Pancreas (tissue), 10 donors: Measurements from ENCODE around the gene BSG. TPM values are rescaled to one million over a fixed set of nuclear protein-coding genes. Genes with fewer than 3 reads are reported as not detected.

ENCODE experiments used
- ATAC-seq, 4 donors: fragments of 200-7000 bp; cut with Tn5 transposase; one replicate each; pipeline versions ENCODE4 v1.8.0 to v1.9.1; 2020; ENCODE audit warnings: mild to moderate bottlenecking in 4 of 4, moderate library complexity in 4 of 4
- DNase-seq, 6 donors: peaks; one replicate each; pipeline ENCODE4 v3.0.0-alpha.2; 2020
- FAIRE-seq: peaks from 2 replicates; lab custom pipeline; 2012; peaks lifted over from hg19 to GRCh38; lab: Jason Lieb, UNC
- H3K27ac ChIP-seq, 4 donors: fragments of 200-600 bp; sonication (generic); 1 replicate in 3 of 4; 2 replicates in 1 of 4; pipeline versions ENCODE4 v1.5.0 to v1.8.0; 2020
- H3K27me3 ChIP-seq, 4 donors: fragments of 200-600 bp; one replicate each; pipeline ENCODE4 v1.8.0; 2021
- H3K36me3 ChIP-seq, 3 donors: fragments of 200-600 bp; sonication (generic) in 1 of 3; one replicate each; pipeline versions ENCODE4 v1.5.0 to v1.8.0; 2020 to 2021
- H3K4me1 ChIP-seq, 3 donors: fragments of 200-600 bp; one replicate each; pipeline ENCODE4 v1.8.0; 2021
- H3K4me3 ChIP-seq, 4 donors: fragments of 200-600 bp; sonication (generic) in 2 of 4; one replicate each; pipeline versions ENCODE4 v1.5.0 to v1.8.0; 2020 to 2021
- H3K9me3 ChIP-seq, 4 donors: fragments of 200-600 bp; one replicate each; pipeline ENCODE4 v1.8.0; 2021
- CTCF ChIP-seq, 4 donors: fragments of 200-600 bp; sonication (generic) in 3 of 4; IDR thresholded peaks; one replicate each; pipeline versions ENCODE4 v1.5.0 to v1.8.0; 2021; ENCODE audit warnings: antibody characterized with exemption in 4 of 4
- WGBS, 2 donors: extraction: QIAGEN DNeasy Blood & Tissue Kit; methylation state at CpG; one replicate each; pipeline ENCODE4 v1.1.7; 2013; 5-methylcytosine and 5-hydroxymethylcytosine counted together
- intact Hi-C, 3 donors: fragments of 100-400 bp; cut with DNase I; formaldehyde crosslinking; loops; one replicate each; pipeline versions ENCODE4 v1.11.1 to v1.14.2; 2022
- polyA plus RNA-seq, 2 donors: library from polyadenylated mRNA; stranded (reverse); fragments of 200-250 nt; gene quantifications; one replicate each; pipeline ENCODE4 v1.2.3, GENCODE V29; 2013
- total RNA-seq, 6 donors: library from RNA; stranded (reverse); fragmentation: NEBNext Ultra II Directional in 4 of 6; extraction: Animal tissue kit (Norgen Biotek cat#: 25700) in 4 of 6; gene quantifications; one replicate each; pipeline versions ENCODE4 v1.2.1 to v1.2.4, GENCODE V29; 2021 to 2023
- donor health status: healthy with polysubstance abuse.
- donor health status: DM: no; HTN: no; CAD: no; lungs with moderate emphysema.
- donor health status: DM: no; HTN: no; CAD: no.
- donor health status: control.
- donor health status: control.
- donor health status: Bipolar disorder and iron deficiency.
- donor health status: DM: yes; HTN: yes; CAD: no.
- donor health status: DM: no; HTN: no; CAD: no.
- donor health status: DM: no; HTN: no; CAD: no.
- donor health status: DM: yes; HTN: yes; CAD: no.

BSG gene
- total and polyA plus RNA-seq, 8 donors: 122 to 256 (median 159) TPM

GRCh38 chr19:615619-616018 is 43.2 kb downstream of the BSG start:
- no peaks in the 10 kb centered on the region for H3K4me1 ChIP-seq
- no peak overlapping the region for H3K4me3 ChIP-seq
- peaks cover 2 to 22% (median 7%) of the 10 kb centered on the region in 3 donors for H3K36me3 ChIP-seq
- H3K27me3 ChIP-seq: no peaks in the 10 kb centered on the region
- ATAC-seq (peak in 3 of 4 donors; percentile 17 to 55 (median 40)), DNase-seq (no peak), FAIRE-seq (no peak)
- WGBS, 2 donors: 30 to 38% methylated on average over 21 to 33 of the region's 33 CpGs
- no peaks in the 10 kb centered on the region for H3K9me3 ChIP-seq
- no peak for TF ChIP-seq CTCF (IDR thresholded peaks at IDR 0.05)
- no peak overlapping the region for H3K27ac ChIP-seq
- intact Hi-C loops: no loop called here

GRCh38 chr19:616062-616700 is 43.8 kb downstream of the BSG start:
- ATAC-seq (no peak), FAIRE-seq (no peak)
- WGBS, 2 donors: 18 to 22% methylated on average over 23 to 94 of the region's 97 CpGs

GRCh38 chr19:616747-617526 is 44.5 kb downstream of the BSG start:
- no peak for TF ChIP-seq CTCF (IDR thresholded peaks at IDR 0.05)
- Histone ChIP-seq H3K36me3 (peaks cover 2 to 22% (median 7%) of the 10 kb centered on the region in 3 donors), H3K4me3 (no peak overlapping the region), H3K4me1 (no peaks in the 10 kb centered on the region), H3K27ac (no peak overlapping the region), H3K9me3 (no peaks in the 10 kb centered on the region), H3K27me3 (no peaks in the 10 kb centered on the region)
- 89 to 91% methylated on average over 51 to 58 of the region's 58 CpGs for WGBS, 2 donors
- DNase-seq: peak in 1 of 6 donors; percentile 71
- peak in 1 of 4 donors; percentile 8 for ATAC-seq
- intact Hi-C loops: no loop called here
- FAIRE-seq: no peak

More at GRCh38 chr19:616062-616700, 43.8 kb downstream of the BSG start:
- intact Hi-C loops: no loop called here
- H3K36me3 ChIP-seq: peaks cover 2 to 22% (median 7%) of the 10 kb centered on the region in 3 donors
- no peak overlapping the region for H3K27ac ChIP-seq
- no peaks in the 10 kb centered on the region for H3K9me3 ChIP-seq
- H3K4me1 ChIP-seq: no peaks in the 10 kb centered on the region
- TF ChIP-seq CTCF (IDR thresholded peaks at IDR 0.05): no peak
- peak in 1 of 6 donors; percentile 49 for DNase-seq
- H3K4me3 ChIP-seq: no peak overlapping the region
- no peaks in the 10 kb centered on the region for H3K27me3 ChIP-seq

- peak in 1 of 6 donors; percentile 50 for DNase-seq
- Histone ChIP-seq H3K27me3 (no peaks in the 10 kb centered on the region), H3K27ac (no peak overlapping the region), H3K9me3 (no peaks in the 10 kb centered on the region), H3K36me3 (peaks cover 2 to 22% (median 12%) of the 10 kb centered on the region in 3 donors), H3K4me3 (no peak overlapping the region), H3K4me1 (no peaks in the 10 kb centered on the region)
- intact Hi-C loops: no loop called here
- no peak for TF ChIP-seq CTCF (IDR thresholded peaks at IDR 0.05)
- WGBS, 2 donors: 93 to 95% methylated on average over 24 to 29 of the region's 29 CpGs
- ATAC-seq: no peak
- FAIRE-seq: no peak
Measured at GRCh38 chr19:617551-618246, 45.3 kb downstream of the BSG start.
